NT2/D1 (cell line): Measurements from ENCODE around the gene SLC10A6.
A peak's percentile ranks its signal among the peaks of the same experiment; 100 is the strongest.

Experiments
- DNase-seq: peaks from one replicate; pipeline ENCODE4 v3.0.0-alpha.2; 2011; ENCODE audit warnings: low read depth, low spot score
- H3K27me3 ChIP-seq: 2 replicates; pipeline ENCODE4 v1.6.0; 2011; ENCODE audit warnings: mild to moderate bottlenecking; ENCODE audit not compliant: insufficient read length, insufficient read depth
- H3K36me3 ChIP-seq: 2 replicates; pipeline ENCODE4 v1.6.1; 2011; ENCODE audit warnings: mild to moderate bottlenecking, low read length, mixed read lengths; ENCODE audit not compliant: insufficient read depth, insufficient read length
- H3K4me1 ChIP-seq: 2 replicates; pipeline ENCODE4 v1.5.1; 2011; ENCODE audit not compliant: insufficient read depth, insufficient read length
- H3K4me3 ChIP-seq: 2 replicates; pipeline ENCODE4 v1.5.1; 2011; ENCODE audit warnings: low read depth; ENCODE audit not compliant: insufficient read length
- H3K9ac ChIP-seq: 2 replicates; pipeline ENCODE4 v1.6.0; 2011; ENCODE audit warnings: low read depth; ENCODE audit not compliant: insufficient read length
- H3K9me3 ChIP-seq: 2 replicates; pipeline ENCODE4 v1.5.1; 2011; ENCODE audit warnings: mild to moderate bottlenecking, low read length; ENCODE audit not compliant: insufficient read depth
- SUZ12 ChIP-seq: IDR thresholded peaks from 2 replicates; pipeline ENCODE4 v1.6.1; 2011; ENCODE audit not compliant: insufficient read length, insufficient read depth; ENCODE audit errors: extremely low read depth
- YY1 ChIP-seq: IDR thresholded peaks from 2 replicates; pipeline ENCODE4 v1.6.1; 2011; ENCODE audit not compliant: insufficient read length, insufficient read depth
- ZNF274 ChIP-seq: IDR thresholded peaks from 2 replicates; pipeline ENCODE4 v1.6.1; 2011; ENCODE audit warnings: mild to moderate bottlenecking, low read depth, low read length

Gene SLC10A6

GRCh38 chr4:86848732-86849619 lies at the start of gene SLC10A6:
Gene SLC10A6 (minus strand): TSS chr4:86849384. CDS start chr4:86849115, 269 bp downstream.
- Histone ChIP-seq H3K36me3 (no peaks in the 10 kb centered on the region), H3K9ac (no peak within 1 kb of the TSS), H3K4me1 (peaks cover 2% of the 10 kb centered on the region), H3K9me3 (no peaks in the 10 kb centered on the region), H3K27me3 (no peaks in the 10 kb centered on the region), H3K4me3 (no peak within 1 kb of the TSS)
- TF ChIP-seq YY1 (no peak), ZNF274 (no peak), SUZ12 (no peak)
- DNase-seq: no peak

DNA sequence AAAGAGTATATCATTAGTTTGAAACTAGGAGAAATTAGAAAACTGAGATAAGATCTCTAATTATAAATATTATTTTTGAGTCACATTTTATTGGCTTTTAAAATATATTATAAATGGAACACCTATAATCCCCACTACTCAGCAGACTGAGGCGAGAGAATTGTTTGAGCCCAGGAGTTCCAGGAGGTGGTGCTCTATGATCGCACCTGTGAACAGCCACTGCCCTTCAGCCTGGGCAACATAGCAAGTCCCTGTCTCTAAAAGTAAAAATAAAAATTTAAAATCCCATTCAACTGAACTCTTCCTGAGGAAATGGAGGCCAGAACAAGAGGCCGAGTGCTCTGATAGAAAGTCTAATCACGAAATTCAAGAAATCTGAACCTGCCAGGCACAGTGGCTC lies 49.4 kb upstream of the SLC10A6 start:
- Histone ChIP-seq H3K9ac (no peak overlapping the region), H3K27me3 (no peaks in the 10 kb centered on the region), H3K36me3 (no peaks in the 10 kb centered on the region), H3K4me1 (no peaks in the 10 kb centered on the region), H3K9me3 (no peaks in the 10 kb centered on the region), H3K4me3 (no peak overlapping the region)
- DNase-seq: no peak
- TF ChIP-seq SUZ12 (no peak), ZNF274 (no peak), YY1 (no peak)

- Histone ChIP-seq H3K27me3 (no peaks in the 10 kb centered on the region), H3K4me3 (no peak overlapping the region), H3K9ac (no peak overlapping the region), H3K9me3 (no peaks in the 10 kb centered on the region), H3K4me1 (no peaks in the 10 kb centered on the region), H3K36me3 (no peaks in the 10 kb centered on the region)
- TF ChIP-seq SUZ12 (no peak), ZNF274 (no peak), YY1 (no peak)
- no peak for DNase-seq
These were observed 47.4 kb upstream of the SLC10A6 start for GRCh38 chr4:86896596-86896995.

DNA sequence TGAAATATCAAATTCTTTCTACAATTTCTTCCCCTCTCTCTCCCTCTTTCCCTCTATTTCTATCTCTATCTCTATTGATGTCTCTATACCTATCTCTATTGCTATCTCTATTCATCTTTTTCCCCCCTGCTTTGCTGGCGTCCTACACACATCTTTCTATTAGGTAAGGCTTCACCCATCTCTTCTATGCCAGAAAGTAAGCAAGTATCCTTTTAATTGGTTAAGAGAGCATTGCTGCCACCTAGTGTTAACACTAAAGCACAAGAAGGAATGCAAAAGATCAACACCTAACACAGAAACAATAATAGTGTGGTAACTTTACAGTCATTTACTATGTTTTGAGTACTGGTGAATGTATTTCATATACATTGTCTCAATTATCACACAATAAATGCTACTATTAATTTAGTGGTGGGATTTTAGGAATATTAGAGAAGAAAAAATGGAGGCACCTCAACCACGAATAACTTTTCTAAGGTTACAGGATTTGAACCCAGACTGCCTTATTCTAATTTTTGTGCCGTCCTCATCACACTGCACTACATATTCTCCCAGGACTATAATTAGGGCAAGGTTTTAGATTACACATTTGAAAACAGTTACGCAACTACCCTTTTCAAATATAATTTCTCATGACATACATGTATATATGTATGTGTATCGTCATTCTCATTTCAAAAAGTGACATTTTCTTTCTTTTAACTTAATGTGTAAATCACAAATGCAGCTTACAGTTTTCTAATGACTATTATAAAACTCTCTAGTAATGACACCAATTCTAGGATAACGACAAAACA lies 46.7 kb upstream of the SLC10A6 start:
- H3K27me3 ChIP-seq: no peaks in the 10 kb centered on the region
- no peak overlapping the region for H3K9ac ChIP-seq
- no peak overlapping the region for H3K4me3 ChIP-seq
- TF ChIP-seq ZNF274: no peak
- no peak for TF ChIP-seq YY1
- no peak for TF ChIP-seq SUZ12
- DNase-seq: no peak
- H3K9me3 ChIP-seq: no peaks in the 10 kb centered on the region
- no peaks in the 10 kb centered on the region for H3K4me1 ChIP-seq
- H3K36me3 ChIP-seq: no peaks in the 10 kb centered on the region

GRCh38 chr4:86894455-86894854 lies 45.3 kb upstream of the SLC10A6 start:
- Histone ChIP-seq H3K9me3 (no peaks in the 10 kb centered on the region), H3K9ac (no peak overlapping the region), H3K27me3 (no peaks in the 10 kb centered on the region), H3K4me3 (no peak overlapping the region), H3K36me3 (no peaks in the 10 kb centered on the region), H3K4me1 (no peaks in the 10 kb centered on the region)
- no peak for DNase-seq
- TF ChIP-seq ZNF274: no peak
- TF ChIP-seq SUZ12: no peak
- no peak for TF ChIP-seq YY1

GRCh38 chr4:86893136-86893535 lies 44.0 kb upstream of the SLC10A6 start:
- no peak overlapping the region for H3K9ac ChIP-seq
- H3K36me3 ChIP-seq: no peaks in the 10 kb centered on the region
- H3K27me3 ChIP-seq: no peaks in the 10 kb centered on the region
- H3K4me3 ChIP-seq: no peak overlapping the region
- no peak for DNase-seq
- no peaks in the 10 kb centered on the region for H3K4me1 ChIP-seq
- TF ChIP-seq YY1: no peak
- no peak for TF ChIP-seq ZNF274
- no peak for TF ChIP-seq SUZ12
- H3K9me3 ChIP-seq: no peaks in the 10 kb centered on the region

- Histone ChIP-seq H3K4me3 (peak overlapping the region; percentile 70), H3K36me3 (peaks cover under 1% of the 10 kb centered on the region), H3K4me1 (no peaks in the 10 kb centered on the region), H3K27me3 (no peaks in the 10 kb centered on the region), H3K9me3 (no peaks in the 10 kb centered on the region), H3K9ac (peak overlapping the region; percentile 85)
- DNase-seq: no peak
- TF ChIP-seq SUZ12: no peak
- no peak for TF ChIP-seq ZNF274
- no peak for TF ChIP-seq YY1
These were observed 43.4 kb upstream of the SLC10A6 start for GRCh38 chr4:86892636-86892960.
